PC-3 (cell line): Measurements from ENCODE around the gene ANTXR2.

ENCODE experiments used
- EZH2 ChIP-seq: fragments of 300-600 bp; sonication (generic); IDR thresholded peaks from one replicate; pipeline ENCODE4 v1.6.1; 2017; ENCODE audit warnings: antibody characterized with exemption, mild to moderate bottlenecking, low read length; ENCODE audit not compliant: unreplicated experiment
- EZH2phosphoT487 ChIP-seq: fragments of 300-600 bp; sonication (generic); IDR thresholded peaks from 2 replicates; pipeline ENCODE4 v1.6.1; 2018; ENCODE audit warnings: mild to moderate bottlenecking, antibody characterized with exemption, low read length, borderline replicate concordance
- TF ChIP-seq, protein P1 (sequence below): fragments of 300-600 bp; sonication (generic); conservative IDR thresholded peaks from 2 replicates; pipeline ENCODE4 v1.5.1; 2017; ENCODE audit warnings: antibody characterized with exemption, low read depth, mild to moderate bottlenecking, low read length

DNA sequence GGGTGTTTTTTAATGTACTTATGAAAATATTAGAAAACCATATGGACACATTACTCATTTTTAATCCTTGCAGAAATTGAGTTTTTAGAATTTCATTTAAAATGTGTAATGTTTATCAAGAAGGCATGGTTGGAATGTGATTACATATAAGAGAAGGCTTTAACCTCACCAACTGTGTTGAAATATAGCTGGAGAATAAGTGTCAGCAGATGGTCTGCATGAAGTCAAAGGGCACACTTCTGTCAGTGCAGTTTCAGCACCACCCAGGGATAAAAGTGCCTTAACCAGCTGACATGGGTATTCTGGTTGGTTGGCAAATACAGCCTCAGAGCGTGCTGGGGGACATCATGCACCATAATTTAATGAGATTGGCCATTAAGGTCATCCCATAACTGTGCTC lies 21.2 kb upstream of the ANTXR2 start:
- TF ChIP-seq EZH2phosphoT487 (no peak), EZH2 (no peak)
- TF ChIP-seq, protein P1, sequence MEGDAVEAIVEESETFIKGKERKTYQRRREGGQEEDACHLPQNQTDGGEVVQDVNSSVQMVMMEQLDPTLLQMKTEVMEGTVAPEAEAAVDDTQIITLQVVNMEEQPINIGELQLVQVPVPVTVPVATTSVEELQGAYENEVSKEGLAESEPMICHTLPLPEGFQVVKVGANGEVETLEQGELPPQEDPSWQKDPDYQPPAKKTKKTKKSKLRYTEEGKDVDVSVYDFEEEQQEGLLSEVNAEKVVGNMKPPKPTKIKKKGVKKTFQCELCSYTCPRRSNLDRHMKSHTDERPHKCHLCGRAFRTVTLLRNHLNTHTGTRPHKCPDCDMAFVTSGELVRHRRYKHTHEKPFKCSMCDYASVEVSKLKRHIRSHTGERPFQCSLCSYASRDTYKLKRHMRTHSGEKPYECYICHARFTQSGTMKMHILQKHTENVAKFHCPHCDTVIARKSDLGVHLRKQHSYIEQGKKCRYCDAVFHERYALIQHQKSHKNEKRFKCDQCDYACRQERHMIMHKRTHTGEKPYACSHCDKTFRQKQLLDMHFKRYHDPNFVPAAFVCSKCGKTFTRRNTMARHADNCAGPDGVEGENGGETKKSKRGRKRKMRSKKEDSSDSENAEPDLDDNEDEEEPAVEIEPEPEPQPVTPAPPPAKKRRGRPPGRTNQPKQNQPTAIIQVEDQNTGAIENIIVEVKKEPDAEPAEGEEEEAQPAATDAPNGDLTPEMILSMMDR: no peak
